ENCODE results near the gene SENP7. TPM values are rescaled to one million over a fixed set of nuclear protein-coding genes. Genes with fewer than 3 reads are reported as not detected.

SENP7 gene
- total RNA-seq, 1 donor from 2014 or later, result 26.0 TPM

- no peak for TF ChIP-seq CTCF (IDR thresholded peaks at IDR 0.05)
- Mint-ChIP-seq H3K27me3 (ENCODE audit: unreplicated experiment) (no peaks in the 10 kb centered on the region), H3K4me3 (ENCODE audit: unreplicated experiment) (no peak overlapping the region), H3K9me3 (ENCODE audit: unreplicated experiment) (peaks cover 22% of the 10 kb centered on the region), H3K4me1 (ENCODE audit: unreplicated experiment) (no peaks in the 10 kb centered on the region), H3K27ac (ENCODE audit: unreplicated experiment) (no peak overlapping the region), H3K36me3 (ENCODE audit: unreplicated experiment) (peaks cover 14% of the 10 kb centered on the region)
- DNase-seq (ENCODE audit: extremely low spot score, unreplicated experiment), result peak; percentile 76
Observed at GRCh38 chr3:101384426-101384825, 128.6 kb downstream of the SENP7 start.

- Mint-ChIP-seq H3K36me3 (ENCODE audit: unreplicated experiment) (peaks cover 13% of the 10 kb centered on the region), H3K27me3 (ENCODE audit: unreplicated experiment) (no peaks in the 10 kb centered on the region), H3K9me3 (ENCODE audit: unreplicated experiment) (peaks cover 21% of the 10 kb centered on the region), H3K27ac (ENCODE audit: unreplicated experiment) (no peak overlapping the region), H3K4me3 (ENCODE audit: unreplicated experiment) (no peak overlapping the region), H3K4me1 (ENCODE audit: unreplicated experiment) (no peaks in the 10 kb centered on the region)
- no peak for DNase-seq (ENCODE audit: extremely low spot score, unreplicated experiment)
- no peak for TF ChIP-seq CTCF (IDR thresholded peaks at IDR 0.05)
Observed at GRCh38 chr3:101383656-101384055, 129.4 kb downstream of the SENP7 start.

GRCh38 chr3:101383156-101383575, 129.8 kb downstream of the SENP7 start:
- Mint-ChIP-seq H3K4me1 (ENCODE audit: unreplicated experiment) (no peaks in the 10 kb centered on the region), H3K27ac (ENCODE audit: unreplicated experiment) (no peak overlapping the region), H3K4me3 (ENCODE audit: unreplicated experiment) (no peak overlapping the region), H3K36me3 (ENCODE audit: unreplicated experiment) (peaks cover 13% of the 10 kb centered on the region), H3K27me3 (ENCODE audit: unreplicated experiment) (no peaks in the 10 kb centered on the region), H3K9me3 (ENCODE audit: unreplicated experiment) (peaks cover 20% of the 10 kb centered on the region)
- no peak for TF ChIP-seq CTCF (IDR thresholded peaks at IDR 0.05)
- DNase-seq (ENCODE audit: extremely low spot score, unreplicated experiment), result no peak

GRCh38 chr3:101381809-101382208, 131.2 kb downstream of the SENP7 start:
- no peak for DNase-seq (ENCODE audit: extremely low spot score, unreplicated experiment)
- Mint-ChIP-seq H3K9me3 (ENCODE audit: unreplicated experiment) (peaks cover 21% of the 10 kb centered on the region), H3K4me3 (ENCODE audit: unreplicated experiment) (no peak overlapping the region), H3K4me1 (ENCODE audit: unreplicated experiment) (peaks cover 12% of the 10 kb centered on the region), H3K36me3 (ENCODE audit: unreplicated experiment) (peaks cover 14% of the 10 kb centered on the region), H3K27me3 (ENCODE audit: unreplicated experiment) (no peaks in the 10 kb centered on the region), H3K27ac (ENCODE audit: unreplicated experiment) (no peak overlapping the region)
- TF ChIP-seq CTCF (IDR thresholded peaks at IDR 0.05), result peak; percentile 55

- H3K27ac Mint-ChIP-seq (ENCODE audit: unreplicated experiment), result no peak overlapping the region
- no peak for TF ChIP-seq CTCF (IDR thresholded peaks at IDR 0.05)
Observed at GRCh38 chr3:101379658-101380376, 133.2 kb downstream of the SENP7 start.

More at GRCh38 chr3:101379658-101380376, 133.2 kb downstream of the SENP7 start:
- Mint-ChIP-seq H3K4me3 (ENCODE audit: unreplicated experiment) (no peak overlapping the region), H3K9me3 (ENCODE audit: unreplicated experiment) (peaks cover 21% of the 10 kb centered on the region), H3K36me3 (ENCODE audit: unreplicated experiment) (peaks cover 14% of the 10 kb centered on the region), H3K27me3 (ENCODE audit: unreplicated experiment) (no peaks in the 10 kb centered on the region), H3K4me1 (ENCODE audit: unreplicated experiment) (peaks cover 13% of the 10 kb centered on the region)
- no peak for DNase-seq (ENCODE audit: extremely low spot score, unreplicated experiment)

All from osteocyte (in vitro differentiated cells).